ENCODE measurements around the gene PRG3. TPM values are rescaled to one million over a fixed set of nuclear protein-coding genes. Genes with fewer than 3 reads are reported as not detected.

PRG3 gene
- total and polyA plus RNA-seq, 2 of the 4 experiments (the other 2 are of a cell fraction), result not detected

GRCh38 chr11:57374966-57375365, 6.0 kb downstream of the PRG3 start:
- no peak overlapping the region for H3K56ac ChIP-seq (ENCODE audit: extremely low read depth, insufficient read depth, low read length)
- no peak overlapping the region for H4K5ac ChIP-seq (ENCODE audit: low read depth, low read length)
- H3K4me2 ChIP-seq (ENCODE audit: low read depth, low read length), result no peak overlapping the region
- H4K91ac ChIP-seq (ENCODE audit: insufficient read depth, low read depth, low read length), result no peak overlapping the region
- no peaks in the 10 kb centered on the region for H3K36me3 ChIP-seq (ENCODE audit: control insufficient read depth, insufficient read depth, low read length)
- no peak overlapping the region for H2AK9ac ChIP-seq (replicated peaks; ENCODE audit: low read depth, low read length, poor library complexity)
- ATAC-seq (ENCODE audit: low read depth), result no peak
- no peak overlapping the region for H3K23ac ChIP-seq (ENCODE audit: low read depth, low read length)
- dilution Hi-C loops (cut with HindIII; ENCODE audit: low sequenced_read_pairs, unreplicated experiment), result no loop called here
- WGBS, 2 experiments (ENCODE audit: extremely low coverage in 2 of 2, insufficient read length in 1 of 2), result 88% methylated on average over 1 of the region's 3 CpGs; no CpG with 5 or more reads in 1 of the 2 experiments
- no peak overlapping the region for H3K14ac ChIP-seq (replicated peaks; ENCODE audit: low read depth, low read length)
- no peaks in the 10 kb centered on the region for H3K9me1 ChIP-seq (ENCODE audit: insufficient read depth, low read length)
- ChIA-PET CTCF (no interaction called here), POLR2A (ENCODE audit: unreplicated experiment) (no interaction called here)
- no peak for DNase-seq
- 0 out of 2 replicates have a peak, but pooled peaks cover 6% of the 10 kb centered on the region for H4K20me1 ChIP-seq (ENCODE audit: insufficient read depth, low read length)
- no peaks in the 10 kb centered on the region for H3K4me1 ChIP-seq (ENCODE audit: control insufficient read depth, insufficient read depth, low read length)
- no peaks in the 10 kb centered on the region for H3K79me1 ChIP-seq (ENCODE audit: low read depth in 1 of 2, low read length in 2 of 2)
- no peak overlapping the region for H3K18ac ChIP-seq (ENCODE audit: low read depth, low read length)
- H4K8ac ChIP-seq (ENCODE audit: low read depth in 2 of 2, low read length in 2 of 2), result no peak overlapping the region
- H2AK5ac ChIP-seq (ENCODE audit: low read depth, low read length), result no peak overlapping the region
- no peaks in the 10 kb centered on the region for H3K9me3 ChIP-seq (ENCODE audit: control insufficient read depth, insufficient read depth, low read length)
- no peak overlapping the region for H2BK120ac ChIP-seq (ENCODE audit: low read depth, low read length)
- no peak overlapping the region for H3K9ac ChIP-seq (ENCODE audit: low read depth, low read length)
- no peak overlapping the region for H3K4me3 ChIP-seq (ENCODE audit: insufficient read depth, low read depth, low read length)
- H2AFZ ChIP-seq (replicated peaks; ENCODE audit: low read length, poor library complexity), result no peak overlapping the region
- H3K4ac ChIP-seq (ENCODE audit: low read depth, low read length), result no peak overlapping the region
- no peak overlapping the region for H3K27ac ChIP-seq (ENCODE audit: insufficient read depth, low read length)
- intact Hi-C loops (cut with micrococcal nuclease), result no loop called here
- H2BK5ac ChIP-seq (ENCODE audit: low read depth, low read length, poor library complexity, severe bottlenecking), result no peak overlapping the region
- TF ChIP-seq CTCF (conservative IDR thresholded peaks at IDR 0.05; ENCODE audit: low read depth, low read length) (no peak), CEBPB (IDR thresholded peaks at IDR 0.05; ENCODE audit: low read depth, low read length) (no peak), SMC3 (IDR thresholded peaks at IDR 0.05; ENCODE audit: low read depth, low read length) (no peak), MAZ (IDR thresholded peaks at IDR 0.05; ENCODE audit: borderline replicate concordance, low read depth, low read length) (no peak), CHD1 (IDR thresholded peaks at IDR 0.05; ENCODE audit: low read depth, low read length) (no peak)
- BruUV-seq (replicated peaks), result no TSS peak
- no peak overlapping the region for H2BK20ac ChIP-seq (ENCODE audit: low read depth, low read length)
- in situ Hi-C loops (cut with MboI; ENCODE audit: low sequenced_read_pairs), result loop anchor here (25.0 kb wide), 1 partner anchor 538 kb away; no protein-coding TSS in a partner anchor
- peaks cover 2% of the 10 kb centered on the region; the same call in 1 of the 2 replicates for H3K27me3 ChIP-seq (ENCODE audit: control insufficient read depth, insufficient read depth, low read length)
- H2BK15ac ChIP-seq (ENCODE audit: low read depth, low read length), result no peak overlapping the region

Measured in IMR-90 (cell line).